Neutrophil (primary cell): ENCODE results near the gene MLLT6.

Source experiments
- H3K27ac ChIP-seq: fragments of 200-600 bp; sonication (generic); 2 replicates; pipeline ENCODE4 v1.5.1; 2016; ENCODE audit warnings: mild to moderate bottlenecking, moderate library complexity
- H3K27me3 ChIP-seq: fragments of 200-600 bp; sonication (generic); 2 replicates; pipeline ENCODE4 v1.6.0; 2016; ENCODE audit warnings: mild to moderate bottlenecking
- H3K36me3 ChIP-seq: fragments of 200-600 bp; sonication (generic); 2 replicates; pipeline ENCODE4 v1.5.1; 2017
- H3K4me1 ChIP-seq, 2 experiments: fragments of 200-600 bp in 1 of 2; sonication (generic) in 1 of 2; 1 replicate in 1 of 2; 2 replicates in 1 of 2; pipeline versions ENCODE4 v1.5.1 to v1.6.1; 2013 to 2016; ENCODE audit warnings: low read depth in 1 of 2, low read length in 1 of 2, mild to moderate bottlenecking in 1 of 2, moderate library complexity in 1 of 2; ENCODE audit not compliant: control insufficient read depth in 1 of 2, insufficient read depth in 1 of 2
- H3K4me3 ChIP-seq, 2 experiments: fragments of 200-600 bp in 1 of 2; sonication (generic) in 1 of 2; 1 replicate in 1 of 2; 2 replicates in 1 of 2; pipeline ENCODE4 v1.5.1; 2013 to 2016; ENCODE audit warnings: low read depth in 1 of 2, low read length in 1 of 2, mild to moderate bottlenecking in 1 of 2, moderate library complexity in 1 of 2
- H3K9me3 ChIP-seq: fragments of 200-600 bp; sonication (generic); 2 replicates; pipeline ENCODE4 v1.5.1; 2016
- CTCF ChIP-seq: fragments of 200-600 bp; sonication (generic); IDR thresholded peaks from 2 replicates; pipeline ENCODE4 v1.5.1; 2016; ENCODE audit warnings: antibody characterized with exemption

MLLT6 gene

GRCh38 chr17:38703742-38704605, 1.1 kb upstream of the MLLT6 start:
- Histone ChIP-seq H3K4me3 (peak overlapping the region; percentile 86 to 93), H3K4me1 (peaks cover 54 to 62% of the 10 kb centered on the region in 2 experiments), H3K9me3 (no peaks in the 10 kb centered on the region), H3K36me3 (peaks cover 3% of the 10 kb centered on the region), H3K27ac (peak overlapping the region; percentile 93), H3K27me3 (peaks cover 23% of the 10 kb centered on the region)
- TF ChIP-seq CTCF, result no peak

GRCh38 chr17:38705523-38705802, 390 bp downstream of the MLLT6 start:
- TF ChIP-seq CTCF, result no peak
- Histone ChIP-seq H3K36me3 (peaks cover 18% of the 10 kb centered on the region), H3K4me3 (peak overlapping the region; percentile 86 to 93), H3K4me1 (peaks cover 49 to 59% of the 10 kb centered on the region in 2 experiments), H3K27ac (peak overlapping the region; percentile 93), H3K9me3 (no peaks in the 10 kb centered on the region), H3K27me3 (peaks cover 14% of the 10 kb centered on the region)

- peak overlapping the region; percentile 93 for H3K27ac ChIP-seq
- H3K36me3 ChIP-seq, result peaks cover 19% of the 10 kb centered on the region
- no peaks in the 10 kb centered on the region for H3K9me3 ChIP-seq
- H3K27me3 ChIP-seq, result peaks cover 14% of the 10 kb centered on the region
- H3K4me3 ChIP-seq, result peak overlapping the region; percentile 86 to 93
- peaks cover 44 to 55% of the 10 kb centered on the region in 2 experiments for H3K4me1 ChIP-seq
- TF ChIP-seq CTCF, result no peak
Observed at GRCh38 chr17:38705803-38706504, 881 bp downstream of the MLLT6 start.

- peak overlapping the region; percentile 86 to 93 for H3K4me3 ChIP-seq
- peak overlapping the region; percentile 93 for H3K27ac ChIP-seq
- TF ChIP-seq CTCF, result no peak
- peaks cover 37 to 48% of the 10 kb centered on the region in 2 experiments for H3K4me1 ChIP-seq
- H3K27me3 ChIP-seq, result peaks cover 14% of the 10 kb centered on the region
- H3K9me3 ChIP-seq, result no peaks in the 10 kb centered on the region
- H3K36me3 ChIP-seq, result peaks cover 26% of the 10 kb centered on the region
Observed at GRCh38 chr17:38706505-38707216, 1.6 kb downstream of the MLLT6 start.

- Histone ChIP-seq H3K27me3 (peaks cover 14% of the 10 kb centered on the region), H3K9me3 (no peaks in the 10 kb centered on the region), H3K4me1 (peaks cover 30 to 38% of the 10 kb centered on the region in 2 experiments), H3K4me3 (no peak overlapping the region), H3K36me3 (peaks cover 38% of the 10 kb centered on the region), H3K27ac (no peak overlapping the region)
- no peak for TF ChIP-seq CTCF
Observed at GRCh38 chr17:38707678-38708351, 2.7 kb downstream of the MLLT6 start.
